AG09309 (cell line): ENCODE data around the gene GNAT3.

ENCODE experiments used
- DNase-seq: peaks from one replicate; pipeline ENCODE4 v3.0.0-alpha.2; 2010; ENCODE audit warnings: low read depth
- H3K4me3 ChIP-seq: 2 replicates; pipeline ENCODE4 v1.5.1; 2011; ENCODE audit warnings: mild to moderate bottlenecking, low read depth, low read length, moderate library complexity; ENCODE audit not compliant: control insufficient read depth
- CTCF ChIP-seq: IDR thresholded peaks from 2 replicates; pipeline ENCODE4 v1.5.1; 2011; ENCODE audit warnings: mild to moderate bottlenecking, low read depth, low read length, inconsistent platforms; ENCODE audit not compliant: insufficient read depth, control insufficient read depth; ENCODE audit errors: missing control alignments

GNAT3 gene

GRCh38 chr7:80511964-80512363 lies at the start of gene GNAT3:
GNAT3 (minus strand) TSS chr7:80512064; CDS start chr7:80511926, 138 bp downstream.
- no peak for DNase-seq
- H3K4me3 ChIP-seq = no peak within 1 kb of the TSS
- no peak for TF ChIP-seq CTCF

- TF ChIP-seq CTCF = no peak
- no peak overlapping the region for H3K4me3 ChIP-seq
- DNase-seq = no peak
Measured at GRCh38 chr7:80558116-80558515, 46.3 kb upstream of the GNAT3 start.

GRCh38 chr7:80552031-80552694 lies 40.3 kb upstream of the GNAT3 start:
- no peak overlapping the region for H3K4me3 ChIP-seq
- DNase-seq = peak; percentile 62
- no peak for TF ChIP-seq CTCF

- DNase-seq = no peak
- no peak for TF ChIP-seq CTCF
- H3K4me3 ChIP-seq = no peak overlapping the region
Measured at GRCh38 chr7:80550005-80550404, 38.1 kb upstream of the GNAT3 start.

- H3K4me3 ChIP-seq = no peak overlapping the region
- no peak for TF ChIP-seq CTCF
- no peak for DNase-seq
Measured at GRCh38 chr7:80548840-80549530, 37.1 kb upstream of the GNAT3 start.

- DNase-seq = peak; percentile 91
- no peak for TF ChIP-seq CTCF
- H3K4me3 ChIP-seq = no peak overlapping the region
Measured at GRCh38 chr7:80542398-80542797, 30.5 kb upstream of the GNAT3 start.
